H1 (cell line): ENCODE measurements around the gene DNASE1. TPM values are rescaled to one million over a fixed set of nuclear protein-coding genes. Genes with fewer than 3 reads are reported as not detected.

Experiments
- CBX5 ChIP-seq: fragments of 300-800, 300-1000 bp; sonication (generic); IDR thresholded peaks from 2 replicates; pipeline ENCODE4 v1.7.1; 2016; ENCODE audit warnings: antibody characterized with exemption, low read length, low read depth
- CHD2 ChIP-seq: IDR thresholded peaks from 2 replicates; pipeline ENCODE4 v1.6.1; 2012; ENCODE audit warnings: low read length, improper control_type of control experiment
- CHD7 ChIP-seq: fragments of 300-600 bp; sonication (generic); IDR thresholded peaks from 2 replicates; pipeline ENCODE4 v1.7.1; 2012; ENCODE audit warnings: low read length, moderate library complexity, mild to moderate bottlenecking, inconsistent platforms; ENCODE audit not compliant: insufficient replicate concordance
- CREB1 ChIP-seq: IDR thresholded peaks from 2 replicates; pipeline ENCODE4 v1.6.1; 2012; ENCODE audit warnings: inconsistent platforms
- GABPA ChIP-seq: IDR thresholded peaks from 2 replicates; pipeline ENCODE4 v1.6.1; 2011; ENCODE audit warnings: mild to moderate bottlenecking, low read length, moderate library complexity, borderline replicate concordance; ENCODE audit not compliant: insufficient read depth
- JUN ChIP-seq: IDR thresholded peaks from 2 replicates; pipeline ENCODE4 v1.6.1; 2011; ENCODE audit warnings: low read depth, mild to moderate bottlenecking, improper control_type of control experiment, low read length
- SIX5 ChIP-seq: IDR thresholded peaks from 2 replicates; pipeline ENCODE4 v1.6.1; 2011; ENCODE audit warnings: mild to moderate bottlenecking, low read depth, low read length
- TCF12 ChIP-seq: IDR thresholded peaks from 2 replicates; pipeline ENCODE4 v1.6.1; 2011; ENCODE audit warnings: low read depth, mild to moderate bottlenecking, low read length
- TEAD4 ChIP-seq: IDR thresholded peaks from 2 replicates; pipeline ENCODE4 v1.6.1; 2012; ENCODE audit warnings: low read depth, low read length, inconsistent platforms, mixed read lengths
- USF2 ChIP-seq: IDR thresholded peaks from 2 replicates; pipeline ENCODE4 v1.6.1; 2011; ENCODE audit warnings: low read length, improper control_type of control experiment
- polyA plus RNA-seq, 7 experiments: library from polyadenylated mRNA; depleted of rRNA in 3 of 7; stranded (reverse) in 5 of 7; unstranded in 2 of 7; fragments of >200 nt in 5 of 7; fragments of 200-250 nt in 2 of 7; gene quantifications; 1 replicate in 5 of 7; 2 replicates in 1 of 7; 4 replicates in 1 of 7; pipeline versions ENCODE4 v1.2.1 to v1.2.3, GENCODE V29; 2011 to 2013; ENCODE audit warnings: missing spikeins in 2 of 7, mixed read lengths in 2 of 7
- total RNA-seq: library from RNA; stranded (reverse); fragmentation: NEBNext Ultra II Directional; extraction: Animal tissue kit (Norgen Biotek cat#: 25700); gene quantifications from 2 replicates; pipeline ENCODE4 v1.2.1, GENCODE V29; 2021

Gene DNASE1
- total and polyA plus RNA-seq, 2 of the 8 experiments (the other 6 are each of a cell fraction or from before 2014, with no cell fraction given), result 11.5 to 16.7 TPM

- TF ChIP-seq CHD7 (no peak), CBX5 (no peak), JUN (no peak), USF2 (no peak), TCF12 (no peak), CHD2 (no peak), TEAD4 (no peak), CREB1 (no peak), SIX5 (no peak), GABPA (no peak)
Observed at GRCh38 chr16:3702082-3702481, 47.6 kb downstream of the DNASE1 start (continued).
